K562 (cell line): ENCODE data around the gene MSRB2. TPM values are rescaled to one million over a fixed set of nuclear protein-coding genes. Genes with fewer than 3 reads are reported as not detected.

ENCODE experiments used
- ATAC-seq: fragments of 200-7000 bp; cut with Tn5 transposase; 3 replicates; pipeline ENCODE4 v1.9.1; 2020; ENCODE audit warnings: moderate library complexity
- BruUV-seq: library from RNA; stranded (reverse); fragments of 400-500 nt; replicated peaks from 2 replicates; lab custom pipeline; 2021; lab: Mats Ljungman, UMichigan
- CTCF ChIA-PET: fragments of 300-600 bp; formaldehyde crosslinking; extraction: SDS; loops from one replicate; lab custom pipeline; 2021; ENCODE audit warnings: low intra/inter-chr PET ratio; lab: Yijun Ruan, JAX
- POLR2A ChIA-PET: fragments of 300-600, 350-650 bp; sonication (Branson Sonifier 250); formaldehyde crosslinking; extraction: SDS; loops from one replicate; lab custom pipeline; 2021; ENCODE audit warnings: antibody characterized with exemption, inconsistent platforms; lab: Yijun Ruan, JAX
- DNase-seq, 4 experiments: peaks; one replicate each; pipeline versions ENCODE4 v3.0.0 to v3.0.0-alpha.2; 2011 to 2018; ENCODE audit warnings: low spot score in 3 of 4, mixed read lengths in 3 of 4; ENCODE audit errors: extremely low read depth in 1 of 4
- FAIRE-seq: peaks from 2 replicates; lab custom pipeline; 2011; peaks lifted over from hg19 to GRCh38; lab: Jason Lieb, UNC
- H2AFZ ChIP-seq: 2 replicates; pipeline ENCODE4 v1.6.0; 2011; ENCODE audit warnings: low read depth, low read length, control low read depth, inconsistent platforms
- H3K27ac ChIP-seq: fragments of 200-600 bp; 3 replicates; pipeline ENCODE4 v1.8.0; 2011; ENCODE audit warnings: low read depth, mild to moderate bottlenecking, control low read depth, inconsistent platforms, low read length, moderate library complexity, mixed read lengths; ENCODE audit errors: extremely low read depth
- H3K27me3 ChIP-seq, 2 experiments: fragments of 300-600 bp in 1 of 2; 2 replicates in 1 of 2; 3 replicates in 1 of 2; pipeline versions ENCODE4 v1.6.0 to v1.8.0; 2011; ENCODE audit warnings: inconsistent platforms in 2 of 2, low read length in 2 of 2, mild to moderate bottlenecking in 1 of 2, mixed read lengths in 1 of 2, moderate library complexity in 1 of 2; ENCODE audit not compliant: control insufficient read depth in 2 of 2, insufficient read depth in 2 of 2
- H3K36me3 ChIP-seq: fragments of 300-600 bp; 3 replicates; pipeline ENCODE4 v1.8.0; 2011; ENCODE audit warnings: mild to moderate bottlenecking, low read length, inconsistent platforms; ENCODE audit not compliant: control insufficient read depth, insufficient read depth
- H3K4me1 ChIP-seq, 2 experiments: fragments of 200-600 bp in 1 of 2; replicated peaks in 1 of 2; 2 replicates in 1 of 2; 3 replicates in 1 of 2; pipeline versions ENCODE4 v1.5.1 to v1.8.0; 2011; ENCODE audit warnings: inconsistent platforms in 2 of 2, low read length in 2 of 2, mild to moderate bottlenecking in 1 of 2, mixed read lengths in 1 of 2, moderate library complexity in 1 of 2; ENCODE audit not compliant: control insufficient read depth in 2 of 2, insufficient read depth in 2 of 2
- H3K4me2 ChIP-seq: 2 replicates; pipeline ENCODE4 v1.6.1; 2011; ENCODE audit warnings: low read length, control low read depth, inconsistent platforms, mixed read lengths; ENCODE audit not compliant: insufficient read depth
- H3K4me3 ChIP-seq: fragments of 200-600 bp; sonication (generic), shearing (Covaris generic); 2 replicates; pipeline ENCODE4 v1.5.1; 2016; ENCODE audit warnings: control low read depth, inconsistent platforms
- H3K79me2 ChIP-seq: fragments of 200-600 bp; 3 replicates; pipeline ENCODE4 v1.8.0; 2011; ENCODE audit warnings: low read length, inconsistent platforms; ENCODE audit not compliant: control insufficient read depth, insufficient read depth
- H3K9ac ChIP-seq, 2 experiments: 2 replicates each; pipeline versions ENCODE4 v1.6.0 to v1.6.1; 2011; ENCODE audit warnings: low read depth in 2 of 2, low read length in 2 of 2, control low read depth in 1 of 2, inconsistent platforms in 1 of 2, mild to moderate bottlenecking in 1 of 2, mixed read lengths in 1 of 2; ENCODE audit not compliant: insufficient read depth in 1 of 2
- H3K9me1 ChIP-seq: one replicate; pipeline ENCODE4 v1.6.0; 2011; ENCODE audit warnings: inconsistent platforms, mild to moderate bottlenecking, low read length, moderate library complexity; ENCODE audit not compliant: control insufficient read depth, insufficient read depth
- H3K9me3 ChIP-seq: replicated peaks from 2 replicates; pipeline ENCODE4 v1.5.1; 2011; ENCODE audit warnings: low read depth, low read length, inconsistent platforms; ENCODE audit not compliant: control insufficient read depth, insufficient read depth
- H4K20me1 ChIP-seq: replicated peaks from 2 replicates; pipeline ENCODE4 v1.6.1; 2011; ENCODE audit warnings: low read length, inconsistent platforms, mixed read lengths; ENCODE audit not compliant: control insufficient read depth, insufficient read depth
- CHD4 ChIP-seq: fragments of 200-600 bp; sonication (generic); IDR thresholded peaks from 3 replicates; pipeline ENCODE4 v1.6.1; 2012; ENCODE audit warnings: low read depth, mild to moderate bottlenecking, mixed read lengths, low read length, inconsistent platforms; ENCODE audit not compliant: insufficient read depth, insufficient replicate concordance, poor library complexity, severe bottlenecking
- FOXK2 ChIP-seq, 2 experiments: fragments of 450-650 bp; IDR thresholded peaks in 1 of 2; conservative IDR thresholded peaks in 1 of 2; 2 replicates each; pipeline ENCODE4 v1.6.1; 2016; ENCODE audit warnings: low read depth in 2 of 2, mild to moderate bottlenecking in 1 of 2
- MAFK ChIP-seq: IDR thresholded peaks from 2 replicates; pipeline ENCODE4 v1.6.1; 2011; ENCODE audit warnings: low read length, improper control_type of control experiment
- MTA1 ChIP-seq: fragments of 450-650 bp; IDR thresholded peaks from 2 replicates; pipeline ENCODE4 v1.6.1; 2017; ENCODE audit warnings: borderline replicate concordance
- MTA3 ChIP-seq: fragments of 450-650 bp; formaldehyde crosslinking; IDR thresholded peaks from 2 replicates; pipeline ENCODE4 v1.6.1; 2017; ENCODE audit warnings: mild to moderate bottlenecking, borderline replicate concordance
- NCOR1 ChIP-seq: fragments of 450-650 bp; IDR thresholded peaks from 2 replicates; pipeline ENCODE4 v1.6.1; 2016; ENCODE audit warnings: mild to moderate bottlenecking, moderate library complexity
- ZBTB8A ChIP-seq: fragments of 450-650 bp; IDR thresholded peaks from 2 replicates; pipeline ENCODE4 v1.6.1; 2018; ENCODE audit warnings: mild to moderate bottlenecking, moderate library complexity; ENCODE audit not compliant: partially characterized antibody
- ZNF41 ChIP-seq: fragments of 250-450 bp; sonication (Bioruptor Pico); conservative IDR thresholded peaks from 2 replicates; pipeline ENCODE4 v1.4.0; 2020; ENCODE audit warnings: mild to moderate bottlenecking
- ZNF551 ChIP-seq: fragments of 250-450 bp; sonication (Bioruptor Pico); IDR thresholded peaks from 2 replicates; pipeline ENCODE4 v1.5.0; 2021; ENCODE audit warnings: mild to moderate bottlenecking, moderate library complexity
- ZNF589 ChIP-seq: fragments of 200-800 bp; sonication (Bioruptor generic); IDR thresholded peaks from 2 replicates; pipeline ENCODE4 v1.6.1; 2016; ENCODE audit warnings: low read depth, missing genetic modification characterization, missing compliant biosample characterization
- ZNF695 ChIP-seq: fragments of 450-650 bp; formaldehyde crosslinking; IDR thresholded peaks from 2 replicates; pipeline ENCODE4 v1.4.0; 2020; ENCODE audit warnings: mild to moderate bottlenecking, moderate library complexity
- WGBS: fragments of 100-300 bp; shearing (Covaris generic); methylation state at CpG from one replicate; pipeline ENCODE4 v1.1.6; 2016; ENCODE audit warnings: low coverage, mixed read lengths; ENCODE audit not compliant: insufficient coverage; ENCODE audit errors: missing lambda C conversion rate; 5-methylcytosine and 5-hydroxymethylcytosine counted together
- in situ Hi-C: fragments of 300-500 bp; cut with MboI; formaldehyde crosslinking; loops from 4 replicates; pipeline ENCODE4 v1.15.0; 2018; ENCODE audit warnings: inconsistent platforms, mixed read lengths
- intact Hi-C: fragments of 100-400 bp; cut with micrococcal nuclease; formaldehyde crosslinking; loops from 2 replicates; pipeline ENCODE4 v1.14.2; 2022
- polyA plus RNA-seq, 8 experiments: library from polyadenylated mRNA; depleted of rRNA in 4 of 8; stranded (reverse) in 5 of 8; unstranded in 3 of 8; fragments of >200 nt; fragmentation: Nextera tagmentation in 2 of 8; fragmentation: Illumina TruSeq in 1 of 8; extraction: Ambion mirVana in 2 of 8; extraction: Trizol in 1 of 8; gene quantifications; 2 replicates each; pipeline versions ENCODE4 v1.2.1 to v1.2.3, GENCODE V29; 2011 to 2014; ENCODE audit warnings: inconsistent platforms in 1 of 8, missing spikeins in 1 of 8
- total RNA-seq, 7 experiments: library from RNA; depleted of rRNA in 6 of 7; stranded (reverse); fragments of >200 nt in 6 of 7; fragmentation: Illumina TruSeq in 2 of 7; extraction: Trizol in 2 of 7; gene quantifications; 2 replicates each; pipeline versions ENCODE4 v1.2.1 to v1.2.3, GENCODE V29; 2011 to 2021; ENCODE audit warnings: low replicate concordance in 1 of 7
- TF ChIP-seq, protein P1 (sequence below): sonication (generic); formaldehyde crosslinking; IDR thresholded peaks from 2 replicates; pipeline ENCODE4 v1.8.0; 2022; ENCODE audit warnings: mild to moderate bottlenecking, missing genetic modification reagents
- TF ChIP-seq, protein P2 (sequence below): fragments of 450-650 bp; IDR thresholded peaks from 2 replicates; pipeline ENCODE4 v1.6.1; 2018; ENCODE audit not compliant: partially characterized antibody

MSRB2 gene
- total and polyA plus RNA-seq, 9 of the 15 experiments (the other 6 are each of a cell fraction or from before 2014, with no cell fraction given) = 1.5 to 22.3 (median 5.9) TPM

DNA sequence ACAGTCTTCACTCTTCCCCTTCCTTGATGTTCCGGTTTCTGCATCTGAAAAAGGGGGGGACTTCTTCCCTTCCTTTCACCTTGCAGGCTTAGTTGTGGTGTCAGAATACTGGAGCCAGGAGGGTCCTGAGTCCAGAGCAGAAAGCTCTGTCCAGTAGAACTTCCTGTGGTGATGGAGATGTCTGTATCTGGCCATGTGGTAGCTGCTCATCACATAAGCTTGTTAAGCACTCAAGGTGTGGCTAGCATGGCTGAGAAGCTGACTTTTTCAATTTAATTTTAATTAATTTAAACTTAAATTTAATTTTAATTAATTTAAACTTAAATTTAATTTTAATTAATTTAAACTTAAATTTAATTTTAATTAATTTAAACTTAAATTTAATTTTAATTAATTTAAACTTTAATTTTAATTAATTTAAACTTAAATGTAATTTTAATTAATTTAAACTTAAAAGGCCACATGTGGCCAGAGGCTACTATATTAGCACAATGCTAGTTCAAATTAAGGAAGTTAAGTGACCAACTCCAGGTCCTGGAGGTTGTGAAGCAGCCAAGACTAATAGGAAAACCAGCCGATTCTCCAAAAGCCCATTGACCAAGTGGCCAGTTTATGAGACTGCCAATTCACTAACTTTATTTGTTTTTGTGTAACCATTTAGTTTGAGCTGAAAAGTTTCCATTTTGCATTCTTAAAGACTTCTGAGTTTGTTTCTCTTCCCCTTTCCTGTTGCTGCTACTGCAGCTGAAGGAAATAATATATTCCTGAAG is 16.3 kb downstream of the MSRB2 start:
- Histone ChIP-seq H3K9me1 (no peaks in the 10 kb centered on the region), H3K36me3 (no peaks in the 10 kb centered on the region), H3K4me1 (no peaks in the 10 kb centered on the region), H4K20me1 (no peaks in the 10 kb centered on the region), H2AFZ (no peak overlapping the region), H3K4me3 (no peak overlapping the region), H3K9ac (no peak overlapping the region), H3K27me3 (no peaks in the 10 kb centered on the region), H3K79me2 (no peaks in the 10 kb centered on the region), H3K27ac (no peak overlapping the region), H3K9me3 (no peaks in the 10 kb centered on the region), H3K4me2 (no peak overlapping the region)
- intact Hi-C loops = no loop called here
- in situ Hi-C loops = no loop called here
- 39% methylated on average over 2 of the region's 2 CpGs for WGBS
- CTCF ChIA-PET = no interaction called here
- FAIRE-seq (no peak), ATAC-seq (no peak), DNase-seq (no peak)
- POLR2A ChIA-PET = interaction anchor here (2.1 kb wide), 1 partner anchor 15 kb away, joined by 7 read pairs; no protein-coding TSS in a partner anchor
- no peak for TF ChIP-seq MTA1
- no peak for TF ChIP-seq ZNF589
- TF ChIP-seq ZNF695 = no peak
- no peak for TF ChIP-seq NCOR1
- TF ChIP-seq CHD4 = no peak
- no peak for TF ChIP-seq MTA3
- TF ChIP-seq MAFK = no peak
- no peak for TF ChIP-seq ZNF551
- no peak for TF ChIP-seq ZNF41
- no peak for TF ChIP-seq ZBTB8A
- TF ChIP-seq, protein P1, sequence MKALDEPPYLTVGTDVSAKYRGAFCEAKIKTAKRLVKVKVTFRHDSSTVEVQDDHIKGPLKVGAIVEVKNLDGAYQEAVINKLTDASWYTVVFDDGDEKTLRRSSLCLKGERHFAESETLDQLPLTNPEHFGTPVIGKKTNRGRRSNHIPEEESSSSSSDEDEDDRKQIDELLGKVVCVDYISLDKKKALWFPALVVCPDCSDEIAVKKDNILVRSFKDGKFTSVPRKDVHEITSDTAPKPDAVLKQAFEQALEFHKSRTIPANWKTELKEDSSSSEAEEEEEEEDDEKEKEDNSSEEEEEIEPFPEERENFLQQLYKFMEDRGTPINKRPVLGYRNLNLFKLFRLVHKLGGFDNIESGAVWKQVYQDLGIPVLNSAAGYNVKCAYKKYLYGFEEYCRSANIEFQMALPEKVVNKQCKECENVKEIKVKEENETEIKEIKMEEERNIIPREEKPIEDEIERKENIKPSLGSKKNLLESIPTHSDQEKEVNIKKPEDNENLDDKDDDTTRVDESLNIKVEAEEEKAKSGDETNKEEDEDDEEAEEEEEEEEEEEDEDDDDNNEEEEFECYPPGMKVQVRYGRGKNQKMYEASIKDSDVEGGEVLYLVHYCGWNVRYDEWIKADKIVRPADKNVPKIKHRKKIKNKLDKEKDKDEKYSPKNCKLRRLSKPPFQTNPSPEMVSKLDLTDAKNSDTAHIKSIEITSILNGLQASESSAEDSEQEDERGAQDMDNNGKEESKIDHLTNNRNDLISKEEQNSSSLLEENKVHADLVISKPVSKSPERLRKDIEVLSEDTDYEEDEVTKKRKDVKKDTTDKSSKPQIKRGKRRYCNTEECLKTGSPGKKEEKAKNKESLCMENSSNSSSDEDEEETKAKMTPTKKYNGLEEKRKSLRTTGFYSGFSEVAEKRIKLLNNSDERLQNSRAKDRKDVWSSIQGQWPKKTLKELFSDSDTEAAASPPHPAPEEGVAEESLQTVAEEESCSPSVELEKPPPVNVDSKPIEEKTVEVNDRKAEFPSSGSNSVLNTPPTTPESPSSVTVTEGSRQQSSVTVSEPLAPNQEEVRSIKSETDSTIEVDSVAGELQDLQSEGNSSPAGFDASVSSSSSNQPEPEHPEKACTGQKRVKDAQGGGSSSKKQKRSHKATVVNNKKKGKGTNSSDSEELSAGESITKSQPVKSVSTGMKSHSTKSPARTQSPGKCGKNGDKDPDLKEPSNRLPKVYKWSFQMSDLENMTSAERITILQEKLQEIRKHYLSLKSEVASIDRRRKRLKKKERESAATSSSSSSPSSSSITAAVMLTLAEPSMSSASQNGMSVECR (CRISPR knock-in tag) = no peak
- TF ChIP-seq, protein P2, sequence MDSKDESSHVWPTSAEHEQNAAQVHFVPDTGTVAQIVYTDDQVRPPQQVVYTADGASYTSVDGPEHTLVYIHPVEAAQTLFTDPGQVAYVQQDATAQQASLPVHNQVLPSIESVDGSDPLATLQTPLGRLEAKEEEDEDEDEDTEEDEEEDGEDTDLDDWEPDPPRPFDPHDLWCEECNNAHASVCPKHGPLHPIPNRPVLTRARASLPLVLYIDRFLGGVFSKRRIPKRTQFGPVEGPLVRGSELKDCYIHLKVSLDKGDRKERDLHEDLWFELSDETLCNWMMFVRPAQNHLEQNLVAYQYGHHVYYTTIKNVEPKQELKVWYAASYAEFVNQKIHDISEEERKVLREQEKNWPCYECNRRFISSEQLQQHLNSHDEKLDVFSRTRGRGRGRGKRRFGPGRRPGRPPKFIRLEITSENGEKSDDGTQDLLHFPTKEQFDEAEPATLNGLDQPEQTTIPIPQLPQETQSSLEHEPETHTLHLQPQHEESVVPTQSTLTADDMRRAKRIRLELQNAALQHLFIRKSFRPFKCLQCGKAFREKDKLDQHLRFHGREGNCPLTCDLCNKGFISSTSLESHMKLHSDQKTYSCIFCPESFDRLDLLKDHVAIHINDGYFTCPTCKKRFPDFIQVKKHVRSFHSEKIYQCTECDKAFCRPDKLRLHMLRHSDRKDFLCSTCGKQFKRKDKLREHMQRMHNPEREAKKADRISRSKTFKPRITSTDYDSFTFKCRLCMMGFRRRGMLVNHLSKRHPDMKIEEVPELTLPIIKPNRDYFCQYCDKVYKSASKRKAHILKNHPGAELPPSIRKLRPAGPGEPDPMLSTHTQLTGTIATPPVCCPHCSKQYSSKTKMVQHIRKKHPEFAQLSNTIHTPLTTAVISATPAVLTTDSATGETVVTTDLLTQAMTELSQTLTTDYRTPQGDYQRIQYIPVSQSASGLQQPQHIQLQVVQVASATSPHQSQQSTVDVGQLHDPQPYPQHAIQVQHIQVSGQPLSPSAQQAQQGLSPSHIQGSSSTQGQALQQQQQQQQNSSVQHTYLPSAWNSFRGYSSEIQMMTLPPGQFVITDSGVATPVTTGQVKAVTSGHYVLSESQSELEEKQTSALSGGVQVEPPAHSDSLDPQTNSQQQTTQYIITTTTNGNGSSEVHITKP = no peak
- TF ChIP-seq FOXK2 (conservative IDR thresholded peaks at IDR 0.05 in 1 of 2, IDR thresholded peaks at IDR 0.05 in 1 of 2; ENCODE audit: low read depth in 2 of 2) = no peak
- BruUV-seq = no TSS peak
